G401.6 (cell line): ENCODE data around the gene SLC39A8.

ENCODE experiments used
- FAIRE-seq: peaks from 2 replicates; lab custom pipeline; 2012; peaks lifted over from hg19 to GRCh38; lab: Jason Lieb, UNC

Gene SLC39A8

GRCh38 chr4:102230194-102230593 is 115.1 kb downstream of the SLC39A8 start:
- no peak for FAIRE-seq

DNA sequence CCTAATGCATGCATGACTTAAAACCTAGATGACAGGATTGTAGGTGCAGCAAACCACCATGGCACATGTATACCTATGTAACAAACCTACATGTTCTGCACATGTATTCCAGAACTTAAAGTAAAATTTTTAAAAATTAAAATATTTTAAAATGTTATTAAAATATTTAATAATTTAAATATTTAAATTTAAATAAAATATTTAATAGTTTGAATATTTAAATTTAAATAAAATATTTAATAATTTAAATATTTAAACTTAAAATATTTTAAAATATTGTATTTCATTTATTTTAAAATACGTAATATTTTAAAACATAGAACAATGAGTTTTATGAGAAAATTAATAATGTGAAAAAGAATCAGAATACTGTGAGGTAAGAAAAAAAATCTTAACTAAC is 117.9 kb downstream of the SLC39A8 start:
- peak; percentile 99 for FAIRE-seq

DNA sequence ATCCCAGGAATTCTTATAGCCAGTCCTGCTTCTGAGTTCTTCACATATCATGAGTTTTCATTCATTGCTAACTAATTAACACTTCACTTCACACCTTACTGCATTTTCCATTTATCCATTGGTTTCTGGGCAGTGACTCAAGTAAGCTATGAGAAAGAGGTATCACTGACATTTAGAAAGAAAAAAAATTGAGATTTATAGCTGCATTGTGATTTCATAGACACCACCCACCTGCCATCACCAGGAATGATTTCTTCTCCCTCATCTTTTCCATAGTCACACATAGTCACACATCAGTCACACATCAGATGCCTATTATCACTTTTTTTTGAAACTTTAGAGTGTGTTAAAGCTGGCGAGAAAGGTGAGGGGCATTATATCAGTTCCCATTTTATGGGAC is 121.8 kb downstream of the SLC39A8 start:
- FAIRE-seq = no peak

- no peak for FAIRE-seq
Measured at GRCh38 chr4:102222838-102223409, 122.4 kb downstream of the SLC39A8 start.

DNA sequence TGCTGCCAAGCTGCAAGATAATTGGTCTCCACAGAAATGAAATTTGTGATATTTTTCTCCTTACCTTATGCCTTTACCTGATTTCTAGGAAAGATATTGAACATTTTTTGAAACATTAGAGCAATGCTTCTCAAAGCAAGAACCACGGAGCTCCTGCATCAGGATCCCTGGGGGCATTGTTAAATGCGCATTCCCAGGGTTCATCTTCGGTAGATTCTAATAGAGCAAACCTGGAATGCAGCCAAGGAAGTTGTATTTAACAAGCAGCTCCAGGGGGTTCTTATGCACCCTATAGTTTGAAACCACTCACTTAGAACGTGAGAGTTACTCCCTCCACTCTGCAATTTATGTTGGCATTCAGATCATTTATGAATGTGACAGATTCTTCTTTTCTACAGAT is 126.2 kb downstream of the SLC39A8 start:
- no peak for FAIRE-seq

GRCh38 chr4:102218656-102219055 is 126.6 kb downstream of the SLC39A8 start:
- FAIRE-seq = no peak

- no peak for FAIRE-seq
Measured at GRCh38 chr4:102217775-102218355, 127.4 kb downstream of the SLC39A8 start.

GRCh38 chr4:102217345-102217744 is 127.9 kb downstream of the SLC39A8 start:
- no peak for FAIRE-seq

- no peak for FAIRE-seq
Measured at GRCh38 chr4:102216666-102217065, 128.6 kb downstream of the SLC39A8 start.

DNA sequence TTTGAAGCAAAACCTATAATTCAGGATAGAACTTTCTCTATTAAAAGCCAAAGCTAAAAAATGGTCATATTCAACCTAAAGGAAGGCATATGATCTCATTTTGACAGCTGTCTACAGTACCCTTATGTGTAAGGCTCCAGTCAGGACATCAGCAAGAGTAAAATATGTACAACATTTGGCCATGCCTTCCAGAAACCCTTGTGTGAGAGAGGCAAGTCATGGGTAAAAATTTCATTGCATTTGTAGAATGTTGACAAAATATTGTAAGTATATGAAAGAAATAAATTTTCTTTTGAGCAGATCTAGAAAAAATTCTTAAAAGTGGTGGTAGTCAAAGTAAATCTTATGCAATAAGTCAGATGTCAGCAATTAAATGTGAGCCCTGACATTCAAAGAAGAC is 132.3 kb downstream of the SLC39A8 start:
- FAIRE-seq = no peak
